CD4-positive, alpha-beta T cell treated with Interleukin-17A for 4 hours (primary cell): ENCODE results near the gene SLC26A1.
A peak's percentile ranks its signal among the peaks of the same experiment; 100 is the strongest.

Experiments used
- DNase-seq: peaks from one replicate; pipeline ENCODE4 v3.0.0-alpha.2; 2020; ENCODE audit warnings: mixed read lengths

SLC26A1 gene

DNA sequence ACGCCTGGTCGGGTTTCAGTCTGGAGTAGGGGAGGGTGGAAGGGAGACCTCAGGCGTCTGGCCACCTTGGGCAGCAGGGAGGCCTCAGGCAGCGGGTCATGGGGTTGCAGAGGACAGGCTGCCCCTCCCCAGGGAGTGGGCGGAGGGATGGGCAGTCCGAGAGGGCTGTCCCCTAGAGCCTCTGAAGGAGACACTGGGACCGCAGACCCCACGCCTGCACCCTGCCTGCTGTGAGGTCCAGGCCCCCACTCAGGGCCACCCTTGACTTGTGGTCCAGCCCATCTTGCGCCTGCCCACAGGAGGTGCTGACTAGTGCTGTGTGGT is 34.7 kb upstream of the SLC26A1 start:
- no peak for DNase-seq

DNA sequence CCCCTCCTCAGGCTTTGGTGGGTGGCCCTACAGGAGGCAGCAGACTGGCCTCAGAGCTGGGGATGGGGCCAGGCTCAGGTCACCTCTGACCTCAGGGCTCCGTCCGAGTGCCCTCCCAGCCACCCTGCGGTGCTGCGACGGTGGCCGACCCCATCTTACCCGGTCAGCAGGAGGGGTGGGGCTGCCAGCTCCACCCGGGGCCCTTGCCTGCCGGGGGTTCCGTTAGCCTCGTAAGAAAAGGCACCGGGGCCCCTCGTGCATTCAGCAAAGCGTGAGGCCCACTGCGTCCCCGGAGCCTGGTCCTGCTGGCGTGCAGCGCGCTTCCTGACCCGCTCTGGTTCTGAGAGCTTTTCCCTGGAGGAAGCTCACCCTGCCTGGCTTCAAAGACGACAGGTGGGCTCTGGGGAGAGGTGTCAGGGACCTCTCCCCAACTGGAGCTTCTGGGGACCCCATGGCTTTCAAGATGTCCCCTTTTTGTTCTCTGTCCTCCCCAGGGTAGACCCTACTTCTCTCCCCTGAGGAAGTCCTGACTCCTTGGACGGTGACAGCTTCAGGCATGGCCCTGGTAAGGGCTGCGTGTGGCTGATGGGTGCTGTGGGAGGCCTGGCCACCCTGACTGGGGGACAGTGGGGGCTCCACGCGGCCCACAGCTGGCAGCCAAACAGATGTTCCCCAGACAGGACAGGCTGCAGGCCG is 34.2 kb upstream of the SLC26A1 start:
- no peak for DNase-seq

DNA sequence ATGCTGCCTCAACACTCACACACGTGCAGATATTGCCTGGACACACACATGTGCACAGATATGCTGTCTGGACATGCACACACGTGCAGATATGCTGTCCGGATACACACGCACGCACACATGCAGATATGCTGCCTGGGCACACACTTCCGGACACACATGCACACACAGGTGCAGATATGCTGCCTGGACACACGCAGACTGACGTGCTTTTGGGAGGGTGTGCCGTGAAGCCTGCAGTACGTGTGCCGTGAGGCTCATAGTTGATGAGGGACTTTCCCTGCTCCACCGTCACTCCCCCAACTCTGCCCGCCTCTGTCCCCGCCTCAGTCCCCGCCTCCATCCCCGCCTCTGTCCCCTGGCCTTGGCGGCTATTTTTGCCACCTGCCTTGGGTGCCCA is 32.9 kb upstream of the SLC26A1 start:
- DNase-seq: peak; percentile 28

DNA sequence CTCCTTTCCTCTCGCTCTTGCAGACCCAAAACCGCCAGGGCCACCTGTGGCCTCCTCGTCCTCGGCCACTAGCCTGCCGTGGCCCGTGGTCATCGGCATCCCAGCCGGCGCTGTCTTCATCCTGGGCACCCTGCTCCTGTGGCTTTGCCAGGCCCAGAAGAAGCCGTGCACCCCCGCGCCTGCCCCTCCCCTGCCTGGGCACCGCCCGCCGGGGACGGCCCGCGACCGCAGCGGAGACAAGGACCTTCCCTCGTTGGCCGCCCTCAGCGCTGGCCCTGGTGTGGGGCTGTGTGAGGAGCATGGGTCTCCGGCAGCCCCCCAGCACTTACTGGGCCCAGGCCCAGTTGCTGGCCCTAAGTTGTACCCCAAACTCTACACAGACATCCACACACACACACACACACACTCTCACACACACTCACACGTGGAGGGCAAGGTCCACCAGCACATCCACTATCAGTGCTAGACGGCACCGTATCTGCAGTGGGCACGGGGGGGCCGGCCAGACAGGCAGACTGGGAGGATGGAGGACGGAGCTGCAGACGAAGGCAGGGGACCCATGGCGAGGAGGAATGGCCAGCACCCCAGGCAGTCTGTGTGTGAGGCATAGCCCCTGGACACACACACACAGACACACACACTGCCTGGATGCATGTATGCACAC is 31.8 kb upstream of the SLC26A1 start:
- DNase-seq: no peak

DNA sequence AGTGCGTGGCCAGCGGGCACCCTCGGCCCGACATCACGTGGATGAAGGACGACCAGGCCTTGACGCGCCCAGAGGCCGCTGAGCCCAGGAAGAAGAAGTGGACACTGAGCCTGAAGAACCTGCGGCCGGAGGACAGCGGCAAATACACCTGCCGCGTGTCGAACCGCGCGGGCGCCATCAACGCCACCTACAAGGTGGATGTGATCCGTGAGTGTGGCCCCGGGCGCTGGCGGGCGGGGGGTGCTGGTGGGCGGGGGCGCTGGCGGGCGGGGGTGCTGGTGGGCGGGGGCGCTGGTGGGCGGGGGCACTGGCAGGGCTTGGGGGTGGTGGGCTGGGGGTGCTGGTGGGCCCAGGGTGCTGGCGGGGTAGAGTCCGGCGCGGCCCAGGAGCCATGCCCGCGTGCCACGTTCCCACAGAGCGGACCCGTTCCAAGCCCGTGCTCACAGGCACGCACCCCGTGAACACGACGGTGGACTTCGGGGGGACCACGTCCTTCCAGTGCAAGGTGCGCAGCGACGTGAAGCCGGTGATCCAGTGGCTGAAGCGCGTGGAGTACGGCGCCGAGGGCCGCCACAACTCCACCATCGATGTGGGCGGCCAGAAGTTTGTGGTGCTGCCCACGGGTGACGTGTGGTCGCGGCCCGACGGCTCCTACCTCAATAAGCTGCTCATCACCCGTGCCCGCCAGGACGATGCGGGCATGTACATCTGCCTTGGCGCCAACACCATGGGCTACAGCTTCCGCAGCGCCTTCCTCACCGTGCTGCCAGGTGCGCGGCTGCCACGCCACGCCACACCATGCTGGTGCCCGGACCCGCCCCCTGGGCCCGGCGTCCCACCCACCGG is 30.9 kb upstream of the SLC26A1 start:
- DNase-seq: no peak

- no peak for DNase-seq
Observed at GRCh38 chr4:1023075-1023640, 30.0 kb upstream of the SLC26A1 start.

DNA sequence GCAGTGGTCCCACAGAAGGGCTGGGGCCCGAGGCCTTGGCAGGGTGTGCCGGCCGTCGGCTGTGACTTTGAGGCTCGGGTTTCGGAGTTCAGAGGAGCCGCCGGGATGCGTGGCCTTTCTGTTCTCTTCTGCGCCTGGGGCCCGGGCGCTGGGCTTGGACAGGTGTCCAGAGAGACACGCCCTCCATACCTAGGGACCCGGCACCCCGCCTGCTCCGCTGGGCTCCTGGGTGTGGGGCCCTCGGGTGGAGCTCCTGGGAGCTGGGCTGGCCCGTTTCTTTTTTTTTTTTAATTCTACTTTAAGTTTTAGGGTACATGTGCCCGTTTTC is 29.5 kb upstream of the SLC26A1 start:
- DNase-seq: no peak

- no peak for DNase-seq
Observed at GRCh38 chr4:1022051-1022738, 29.0 kb upstream of the SLC26A1 start.

DNA sequence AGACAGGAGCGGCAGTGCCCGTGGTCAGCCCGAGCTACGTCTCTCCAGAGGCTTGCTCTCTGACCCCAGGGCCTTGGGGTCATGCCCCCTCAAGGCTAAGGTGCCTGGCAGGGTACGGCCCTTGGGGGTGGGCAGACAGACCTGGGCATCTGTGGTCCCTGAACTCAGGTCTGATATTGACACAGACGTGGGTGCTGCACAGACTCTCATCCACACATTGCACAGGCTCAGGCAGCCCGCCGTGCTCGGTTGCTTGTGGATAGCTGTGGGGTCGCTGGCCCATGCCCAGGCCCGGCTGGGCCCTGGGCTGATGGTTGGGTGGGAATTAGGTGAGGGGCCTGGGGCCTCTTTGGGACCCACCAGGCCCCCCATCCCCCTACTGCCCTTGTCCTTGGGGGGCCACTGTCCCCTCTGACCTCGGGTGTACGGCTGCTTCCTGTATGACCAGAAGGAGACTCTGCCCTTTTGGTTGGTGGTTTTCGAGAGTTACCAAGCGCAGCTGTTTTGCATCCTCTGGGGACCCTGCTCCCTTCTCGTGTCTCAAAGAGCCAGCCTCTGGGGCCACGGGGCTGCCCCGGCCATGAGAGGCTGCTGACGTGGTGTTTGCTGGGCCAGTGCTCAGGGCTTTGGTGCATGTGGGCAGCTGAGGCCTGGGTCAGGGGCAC is 28.3 kb upstream of the SLC26A1 start:
- no peak for DNase-seq

GRCh38 chr4:1019729-1020470 is 26.7 kb upstream of the SLC26A1 start:
- DNase-seq: no peak

DNA sequence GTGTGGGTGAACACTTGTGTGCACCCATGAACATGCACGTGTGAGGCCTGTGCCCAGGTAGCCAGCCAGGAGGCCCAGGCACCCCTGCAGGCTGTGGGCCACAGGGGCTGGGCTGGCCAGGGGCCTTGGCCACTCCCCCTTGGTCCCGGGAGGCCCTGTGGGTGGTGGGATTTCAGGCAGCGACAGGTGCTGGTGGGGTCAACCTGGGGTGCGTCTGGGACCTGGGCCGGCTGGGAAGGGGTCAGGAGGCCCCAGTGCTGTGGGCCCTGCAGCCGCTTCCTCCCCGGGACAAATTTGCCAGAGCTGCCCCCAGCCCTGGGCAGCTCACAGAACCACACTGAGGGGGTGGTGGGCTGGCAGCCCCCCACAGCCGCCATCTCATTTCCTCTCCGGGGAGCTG is 26.1 kb upstream of the SLC26A1 start:
- no peak for DNase-seq

- DNase-seq: no peak
Observed at GRCh38 chr4:1018147-1019020, 25.2 kb upstream of the SLC26A1 start.

DNA sequence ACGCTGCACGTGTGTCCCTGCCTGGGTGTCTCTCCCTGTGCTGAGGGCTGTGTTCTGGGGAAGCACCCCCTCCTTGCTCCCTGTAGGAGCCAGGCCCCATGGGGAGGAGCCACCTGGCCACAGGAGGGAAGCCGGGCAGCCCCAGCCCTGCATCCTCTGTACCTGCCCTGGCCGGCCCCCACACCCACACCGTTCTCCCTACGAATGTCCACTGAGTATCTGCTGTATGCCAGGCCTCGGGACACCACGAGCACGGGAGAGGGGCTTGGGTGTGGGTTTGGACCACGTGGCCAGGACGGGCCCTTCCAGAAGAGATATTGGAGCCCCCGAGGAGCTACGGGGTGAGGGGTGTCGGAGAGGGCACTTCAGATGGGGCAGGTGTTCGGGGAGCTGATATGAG is 24.5 kb upstream of the SLC26A1 start:
- DNase-seq: no peak

DNA sequence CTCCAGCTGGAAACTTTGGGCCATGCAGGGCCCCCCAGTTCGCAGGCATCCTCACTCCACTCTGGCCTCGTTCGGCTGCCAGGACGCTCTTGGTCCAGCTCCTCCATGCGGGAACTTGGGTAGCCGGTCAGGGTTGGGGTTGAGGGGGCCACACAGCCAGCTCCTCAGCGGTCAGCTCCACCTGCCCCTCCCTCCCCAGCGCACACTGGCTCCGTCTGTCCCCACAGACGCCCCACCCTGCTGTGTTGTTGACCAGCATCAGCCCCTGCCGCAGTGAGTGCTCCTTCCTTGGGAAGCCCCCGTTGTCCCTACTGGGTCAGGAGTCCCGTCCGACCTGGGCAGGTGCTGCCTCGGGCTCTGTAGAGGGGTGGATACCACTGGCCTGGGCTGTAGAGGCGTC is 24.0 kb upstream of the SLC26A1 start:
- no peak for DNase-seq

DNA sequence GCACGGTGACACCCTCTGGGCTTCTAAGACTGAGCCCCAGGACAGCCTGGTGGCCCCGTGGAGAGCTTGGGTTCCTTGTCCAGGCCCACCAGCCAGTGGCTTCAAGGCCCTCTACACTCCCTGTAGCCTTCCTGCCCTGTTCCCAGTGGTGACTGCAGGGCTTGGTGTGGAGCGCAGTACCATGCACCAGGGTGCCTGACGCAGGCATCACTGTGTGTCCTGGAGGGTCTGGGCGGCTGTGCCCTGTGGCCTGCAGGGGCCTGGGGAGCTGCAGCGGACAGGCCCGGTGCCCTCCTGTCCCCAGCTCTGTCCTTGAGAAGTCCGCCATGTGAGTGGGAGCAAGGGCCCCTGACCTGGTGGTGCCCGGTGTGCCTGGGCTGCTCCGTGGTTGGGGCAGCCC is 22.5 kb upstream of the SLC26A1 start:
- no peak for DNase-seq

- DNase-seq: no peak
Observed at GRCh38 chr4:1015179-1015578, 22.0 kb upstream of the SLC26A1 start.

- no peak for DNase-seq
Observed at GRCh38 chr4:1014291-1015167, 21.3 kb upstream of the SLC26A1 start.

GRCh38 chr4:1013225-1014073 is 20.2 kb upstream of the SLC26A1 start:
- DNase-seq: no peak
